Measurements from ENCODE around the gene ABI3.

DNA sequence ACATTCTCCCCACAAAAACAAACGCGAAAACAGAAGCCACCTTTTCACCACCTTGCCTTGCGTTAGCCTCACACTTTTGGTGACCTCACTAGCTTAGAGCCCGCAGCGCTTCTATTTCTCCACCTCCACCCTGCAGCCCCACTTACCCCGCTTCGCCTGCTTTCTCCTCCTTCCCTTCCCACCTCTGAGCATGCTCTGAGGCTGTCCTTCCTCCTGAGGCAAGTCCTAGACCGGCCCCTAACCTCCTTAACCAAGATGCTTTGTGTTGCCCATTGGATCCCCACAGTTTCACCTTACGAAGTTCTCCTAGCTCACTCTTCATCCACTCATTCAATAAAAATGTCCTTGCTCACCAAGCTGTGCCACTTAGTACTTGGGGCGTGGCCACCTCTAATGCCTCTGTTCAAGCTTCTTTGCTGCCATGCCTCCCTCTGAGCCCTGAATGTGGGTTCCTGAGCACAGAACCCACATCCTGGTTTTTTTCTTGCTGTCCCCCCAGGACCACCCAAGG lies 1.4 kb upstream of the ABI3 start:
- TF ChIP-seq CTCF (IDR thresholded peaks at IDR 0.05; ENCODE audit: insufficient read depth, low read length) (no peak), POLR2AphosphoS5 (IDR thresholded peaks at IDR 0.05; ENCODE audit: low read depth) (no peak)
